Loucy (cell line): ENCODE measurements around the gene TPCN2.

Experiments
- CTCF ChIP-seq: fragments of 200-600 bp; sonication (generic); conservative IDR thresholded peaks from 2 replicates; pipeline ENCODE4 v1.5.1; 2014; ENCODE audit warnings: mild to moderate bottlenecking, antibody characterized with exemption, low read length
- EZH2phosphoT487 ChIP-seq: fragments of 200-600 bp; IDR thresholded peaks from 2 replicates; pipeline ENCODE4 v1.6.1; 2018; ENCODE audit warnings: antibody characterized with exemption, mild to moderate bottlenecking, moderate library complexity, borderline replicate concordance

- TF ChIP-seq CTCF (no peak), EZH2phosphoT487 (no peak)
These were observed 112.3 kb downstream of the TPCN2 start for GRCh38 chr11:69161117-69161407.
